Posterior vena cava (tissue), 2 donors: ENCODE measurements around the gene MCM5. TPM values are rescaled to one million over a fixed set of nuclear protein-coding genes. Genes with fewer than 3 reads are reported as not detected.

Experiments
- DNase-seq: peaks from one replicate; pipeline ENCODE4 v3.0.0-alpha.2; 2020; ENCODE audit warnings: low spot score
- intact Hi-C, 2 donors: fragments of 100-400 bp; cut with DNase I; formaldehyde crosslinking; loops; one replicate each; pipeline versions ENCODE4 v1.14.1 to v1.14.2; 2022 to 2023
- total RNA-seq, 2 donors: library from RNA; stranded (reverse); fragmentation: NEBNext Ultra II Directional; extraction: Animal tissue kit (Norgen Biotek cat#: 25700); gene quantifications; one replicate each; pipeline ENCODE4 v1.2.1, GENCODE V29; 2021
- donor health status: DM: yes; HTN: yes; CAD: no.
- donor health status: DM: yes; HTN: yes; CAD: no.

The MCM5 gene
- total RNA-seq, 2 donors from 2014 or later = 15.2 to 17.3 TPM

- DNase-seq = no peak
- intact Hi-C loops = no loop called here
Measured at GRCh38 chr22:35397095-35397904, 2.6 kb upstream of the MCM5 start.

GRCh38 chr22:35398591-35398973 is 1.4 kb upstream of the MCM5 start:
- intact Hi-C loops = no loop called here
- DNase-seq = no peak

- DNase-seq = no peak
- intact Hi-C loops = no loop called here
Measured at GRCh38 chr22:35399114-35399677, 744 bp upstream of the MCM5 start.

GRCh38 chr22:35400501-35400790 is 506 bp downstream of the MCM5 start:
- DNase-seq = peak; percentile 82
- intact Hi-C loops = no loop called here

- intact Hi-C loops = no loop called here
- DNase-seq = no peak
Measured at GRCh38 chr22:35401863-35402262, 1.9 kb downstream of the MCM5 start.

GRCh38 chr22:35403356-35403755 is 3.4 kb downstream of the MCM5 start:
- DNase-seq = no peak
- intact Hi-C loops = no loop called here

GRCh38 chr22:35404176-35404575 is 4.2 kb downstream of the MCM5 start:
- DNase-seq = no peak
- intact Hi-C loops = no loop called here

- intact Hi-C loops = no loop called here
- DNase-seq = no peak
Measured at GRCh38 chr22:35406443-35406842, 6.5 kb downstream of the MCM5 start.

- no peak for DNase-seq
- intact Hi-C loops = no loop called here
Measured at GRCh38 chr22:35407362-35407761, 7.4 kb downstream of the MCM5 start.

GRCh38 chr22:35409783-35410662 is 10.1 kb downstream of the MCM5 start:
- no peak for DNase-seq
- intact Hi-C loops = no loop called here

- no peak for DNase-seq
- intact Hi-C loops = no loop called here
Measured at GRCh38 chr22:35410663-35411034, 10.7 kb downstream of the MCM5 start.

- intact Hi-C loops = no loop called here
- DNase-seq = no peak
Measured at GRCh38 chr22:35411102-35411501, 11.2 kb downstream of the MCM5 start.

- intact Hi-C loops = no loop called here
- DNase-seq = no peak
Measured at GRCh38 chr22:35413624-35414023, 13.7 kb downstream of the MCM5 start.

- intact Hi-C loops = no loop called here
Measured at GRCh38 chr22:35417606-35418005, 17.7 kb downstream of the MCM5 start.

GRCh38 chr22:35418088-35418487 is 18.1 kb downstream of the MCM5 start:
- no peak for DNase-seq
- intact Hi-C loops = no loop called here

More at GRCh38 chr22:35417606-35418005, 17.7 kb downstream of the MCM5 start:
- DNase-seq = no peak

- intact Hi-C loops = no loop called here
- no peak for DNase-seq
Measured at GRCh38 chr22:35418731-35419130, 18.8 kb downstream of the MCM5 start.

- no peak for DNase-seq
- intact Hi-C loops = no loop called here
Measured at GRCh38 chr22:35419756-35420155, 19.8 kb downstream of the MCM5 start.

- DNase-seq = no peak
- intact Hi-C loops = no loop called here
Measured at GRCh38 chr22:35421121-35421520, 21.2 kb downstream of the MCM5 start.

- intact Hi-C loops = no loop called here
- no peak for DNase-seq
Measured at GRCh38 chr22:35422145-35422544, 22.2 kb downstream of the MCM5 start.

- DNase-seq = no peak
- intact Hi-C loops = no loop called here
Measured at GRCh38 chr22:35422936-35423335, 23.0 kb downstream of the MCM5 start.

GRCh38 chr22:35424081-35424480 is 24.1 kb downstream of the MCM5 start:
- DNase-seq = no peak
- intact Hi-C loops = no loop called here
